Glutamatergic neuron (in vitro differentiated cells): ENCODE measurements around the gene DHRS4. TPM values are rescaled to one million over a fixed set of nuclear protein-coding genes. Genes with fewer than 3 reads are reported as not detected.

Experiments
- DNase-seq: peaks from one replicate; pipeline ENCODE4 v3.0.0; 2022
- H3K27ac Mint-ChIP-seq: one replicate; pipeline ENCODE4 v1.8.0; 2020; ENCODE audit warnings: mild to moderate bottlenecking, mixed read lengths, inconsistent platforms; ENCODE audit not compliant: unreplicated experiment
- H3K27me3 Mint-ChIP-seq: one replicate; pipeline ENCODE4 v1.8.0; 2020; ENCODE audit warnings: mild to moderate bottlenecking, moderate library complexity, mixed read lengths, inconsistent platforms; ENCODE audit not compliant: unreplicated experiment
- H3K36me3 Mint-ChIP-seq: one replicate; pipeline ENCODE4 v1.8.0; 2020; ENCODE audit warnings: mild to moderate bottlenecking, mixed read lengths, inconsistent platforms; ENCODE audit not compliant: unreplicated experiment
- H3K4me1 Mint-ChIP-seq: one replicate; pipeline ENCODE4 v1.8.0; 2020; ENCODE audit warnings: mild to moderate bottlenecking, low read depth, mixed read lengths, inconsistent platforms; ENCODE audit not compliant: unreplicated experiment
- H3K4me3 Mint-ChIP-seq: one replicate; pipeline ENCODE4 v1.8.0; 2020; ENCODE audit warnings: mild to moderate bottlenecking, mixed read lengths, inconsistent platforms; ENCODE audit not compliant: unreplicated experiment
- H3K9me3 Mint-ChIP-seq: one replicate; pipeline ENCODE4 v1.8.0; 2020; ENCODE audit warnings: mild to moderate bottlenecking, moderate library complexity, mixed read lengths, inconsistent platforms; ENCODE audit not compliant: unreplicated experiment
- CTCF ChIP-seq: fragments of 200-600 bp; sonication (generic); IDR thresholded peaks from one replicate; pipeline ENCODE4 v1.5.0; 2021; ENCODE audit not compliant: partially characterized antibody, unreplicated experiment
- total RNA-seq: library from RNA; stranded (reverse); fragmentation: NEBNext Ultra II Directional; extraction: Animal tissue kit (Norgen Biotek cat#: 25700); gene quantifications from one replicate; pipeline ENCODE4 v1.2.1, GENCODE V29; 2021; ENCODE audit not compliant: unreplicated experiment

DHRS4 gene
- total RNA-seq, 1 donor from 2014 or later = 6.1 TPM

- peaks cover 5% of the 10 kb centered on the region for H3K36me3 Mint-ChIP-seq
- H3K27me3 Mint-ChIP-seq = peaks cover 8% of the 10 kb centered on the region
- TF ChIP-seq CTCF = no peak
- H3K4me1 Mint-ChIP-seq = no peaks in the 10 kb centered on the region
- H3K27ac Mint-ChIP-seq = no peak overlapping the region
- H3K4me3 Mint-ChIP-seq = no peak overlapping the region
- no peak for DNase-seq
- peaks cover 3% of the 10 kb centered on the region for H3K9me3 Mint-ChIP-seq
These were observed 24.4 kb upstream of the DHRS4 start for GRCh38 chr14:23929136-23929535.

- Mint-ChIP-seq H3K27ac (no peak overlapping the region), H3K4me3 (no peak overlapping the region), H3K9me3 (peaks cover 3% of the 10 kb centered on the region), H3K4me1 (no peaks in the 10 kb centered on the region), H3K36me3 (peaks cover 5% of the 10 kb centered on the region), H3K27me3 (peaks cover 8% of the 10 kb centered on the region)
- peak; percentile 90 for DNase-seq
- TF ChIP-seq CTCF = peak; percentile 98
These were observed 23.7 kb upstream of the DHRS4 start for GRCh38 chr14:23929822-23930294.

- Mint-ChIP-seq H3K27ac (no peak overlapping the region), H3K9me3 (peaks cover 3% of the 10 kb centered on the region), H3K4me1 (no peaks in the 10 kb centered on the region), H3K4me3 (no peak overlapping the region), H3K27me3 (peaks cover 8% of the 10 kb centered on the region), H3K36me3 (peaks cover 5% of the 10 kb centered on the region)
- no peak for TF ChIP-seq CTCF
- DNase-seq = no peak
These were observed 22.8 kb upstream of the DHRS4 start for GRCh38 chr14:23930742-23931141.

GRCh38 chr14:23931721-23932289 lies 21.8 kb upstream of the DHRS4 start:
- Mint-ChIP-seq H3K4me3 (no peak overlapping the region), H3K27ac (no peak overlapping the region), H3K36me3 (peaks cover 5% of the 10 kb centered on the region)

GRCh38 chr14:23932639-23933038 lies 20.9 kb upstream of the DHRS4 start:
- Mint-ChIP-seq H3K4me1 (no peaks in the 10 kb centered on the region), H3K27ac (no peak overlapping the region), H3K36me3 (peaks cover 5% of the 10 kb centered on the region), H3K4me3 (no peak overlapping the region), H3K27me3 (peaks cover 6% of the 10 kb centered on the region), H3K9me3 (peaks cover 2% of the 10 kb centered on the region)
- no peak for DNase-seq
- no peak for TF ChIP-seq CTCF

More at GRCh38 chr14:23931721-23932289, 21.8 kb upstream of the DHRS4 start:
- DNase-seq = no peak
- H3K4me1 Mint-ChIP-seq = no peaks in the 10 kb centered on the region
- TF ChIP-seq CTCF = no peak
- peaks cover 8% of the 10 kb centered on the region for H3K27me3 Mint-ChIP-seq
- H3K9me3 Mint-ChIP-seq = peaks cover 3% of the 10 kb centered on the region
